Hepatocyte (in vitro differentiated cells): ENCODE measurements around the gene CD40.

Experiments
- CTCF ChIP-seq: fragments of 200-600 bp; sonication (generic); IDR thresholded peaks from 2 replicates; pipeline ENCODE4 v1.5.1; 2016; ENCODE audit warnings: antibody characterized with exemption, mild to moderate bottlenecking; ENCODE audit not compliant: poor library complexity
- EZH2 ChIP-seq: fragments of 200-600 bp; sonication (generic); IDR thresholded peaks from 2 replicates; pipeline ENCODE4 v1.6.1; 2016; ENCODE audit warnings: antibody characterized with exemption, mild to moderate bottlenecking, borderline replicate concordance
- EZH2phosphoT487 ChIP-seq: fragments of 200-600 bp; sonication (generic); IDR thresholded peaks from one replicate; pipeline ENCODE4 v1.6.1; 2018; ENCODE audit warnings: antibody characterized with exemption, mild to moderate bottlenecking, low read depth, moderate library complexity; ENCODE audit not compliant: unreplicated experiment, severe bottlenecking

GRCh38 chr20:46171476-46171875, 53.4 kb downstream of the CD40 start:
- TF ChIP-seq CTCF (no peak), EZH2phosphoT487 (no peak), EZH2 (no peak)
